Peyer's patch (tissue), 4 donors: ENCODE data around the gene TRAPPC11.

ENCODE experiments used
- CTCF ChIP-seq, 6 experiments: fragments of 450-650 bp in 4 of 6; fragments of 200-600 bp in 2 of 6; sonication (generic) in 1 of 6; IDR thresholded peaks; one replicate each; pipeline ENCODE4 v1.5.1; 2017 to 2019; ENCODE audit warnings: antibody characterized with exemption in 6 of 6, mild to moderate bottlenecking in 3 of 6, moderate library complexity in 1 of 6
- POLR2A ChIP-seq, 2 donors: fragments of 450-650 bp; IDR thresholded peaks; one replicate each; pipeline ENCODE4 v1.5.1; 2017; ENCODE audit warnings: antibody characterized with exemption in 2 of 2, mild to moderate bottlenecking in 2 of 2, moderate library complexity in 2 of 2

- TF ChIP-seq POLR2A (IDR thresholded peaks at IDR 0.05) (no peak), CTCF (IDR thresholded peaks at IDR 0.05) (no peak)
These were observed 23.4 kb upstream of the TRAPPC11 start for GRCh38 chr4:183635741-183636140.
